Chondrocyte (in vitro differentiated cells): ENCODE measurements around the gene AGBL4. TPM values are rescaled to one million over a fixed set of nuclear protein-coding genes. Genes with fewer than 3 reads are reported as not detected.

ENCODE experiments used
- DNase-seq: peaks from one replicate; pipeline ENCODE4 v3.0.0; 2021; ENCODE audit warnings: mixed read lengths, low spot score
- H3K27ac Mint-ChIP-seq: one replicate; pipeline ENCODE4 v1.8.0; 2021; ENCODE audit warnings: mild to moderate bottlenecking, moderate library complexity, mixed read lengths; ENCODE audit not compliant: unreplicated experiment
- H3K27me3 Mint-ChIP-seq: 2 replicates; pipeline ENCODE4 v1.8.0; 2021; ENCODE audit warnings: low read depth, mixed read lengths
- H3K36me3 Mint-ChIP-seq: 2 replicates; pipeline ENCODE4 v1.8.0; 2021; ENCODE audit warnings: low read depth, mixed read lengths
- H3K4me1 Mint-ChIP-seq: 2 replicates; pipeline ENCODE4 v1.8.0; 2021; ENCODE audit warnings: low read depth, mild to moderate bottlenecking, mixed read lengths
- H3K4me3 Mint-ChIP-seq: one replicate; pipeline ENCODE4 v1.8.0; 2021; ENCODE audit warnings: mild to moderate bottlenecking, moderate library complexity, mixed read lengths; ENCODE audit not compliant: unreplicated experiment
- H3K9me3 Mint-ChIP-seq: 2 replicates; pipeline ENCODE4 v1.8.0; 2021; ENCODE audit warnings: low read depth, mixed read lengths
- total RNA-seq: library from RNA; stranded (reverse); gene quantifications from 3 replicates; pipeline ENCODE4 v1.2.1, GENCODE V29; 2021
- TF ChIP-seq, protein P1 (sequence below): fragments of 200-600 bp; sonication (generic); IDR thresholded peaks from 2 replicates; pipeline ENCODE4 v1.5.0; 2021; ENCODE audit warnings: antibody characterized with exemption, mild to moderate bottlenecking, moderate library complexity

Gene AGBL4
- total RNA-seq, 1 donor from 2014 or later: not detected

DNA sequence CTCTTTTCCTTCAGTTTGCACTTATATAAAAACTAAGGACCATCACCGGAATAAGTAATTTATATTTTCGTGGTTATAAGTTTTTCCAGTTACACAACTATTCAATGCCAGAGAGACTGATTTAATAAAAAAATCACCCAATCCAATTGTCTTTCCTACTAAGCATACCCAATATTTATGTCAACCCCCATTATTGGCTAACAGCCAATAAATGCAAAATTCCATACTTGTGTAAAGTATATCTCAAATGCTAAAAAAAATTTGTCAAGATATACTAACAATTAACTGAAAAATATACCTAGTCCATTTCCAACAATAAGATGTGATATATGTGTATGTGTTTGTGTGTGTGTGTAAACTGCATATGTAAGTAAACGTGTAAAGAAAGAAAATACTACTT lies 117.4 kb downstream of the AGBL4 start:
- Mint-ChIP-seq H3K4me3 (no peak overlapping the region), H3K4me1 (no peaks in the 10 kb centered on the region), H3K36me3 (no peaks in the 10 kb centered on the region), H3K27ac (no peak overlapping the region), H3K9me3 (peaks cover 36% of the 10 kb centered on the region), H3K27me3 (no peaks in the 10 kb centered on the region)
- DNase-seq: no peak
- TF ChIP-seq, protein P1, sequence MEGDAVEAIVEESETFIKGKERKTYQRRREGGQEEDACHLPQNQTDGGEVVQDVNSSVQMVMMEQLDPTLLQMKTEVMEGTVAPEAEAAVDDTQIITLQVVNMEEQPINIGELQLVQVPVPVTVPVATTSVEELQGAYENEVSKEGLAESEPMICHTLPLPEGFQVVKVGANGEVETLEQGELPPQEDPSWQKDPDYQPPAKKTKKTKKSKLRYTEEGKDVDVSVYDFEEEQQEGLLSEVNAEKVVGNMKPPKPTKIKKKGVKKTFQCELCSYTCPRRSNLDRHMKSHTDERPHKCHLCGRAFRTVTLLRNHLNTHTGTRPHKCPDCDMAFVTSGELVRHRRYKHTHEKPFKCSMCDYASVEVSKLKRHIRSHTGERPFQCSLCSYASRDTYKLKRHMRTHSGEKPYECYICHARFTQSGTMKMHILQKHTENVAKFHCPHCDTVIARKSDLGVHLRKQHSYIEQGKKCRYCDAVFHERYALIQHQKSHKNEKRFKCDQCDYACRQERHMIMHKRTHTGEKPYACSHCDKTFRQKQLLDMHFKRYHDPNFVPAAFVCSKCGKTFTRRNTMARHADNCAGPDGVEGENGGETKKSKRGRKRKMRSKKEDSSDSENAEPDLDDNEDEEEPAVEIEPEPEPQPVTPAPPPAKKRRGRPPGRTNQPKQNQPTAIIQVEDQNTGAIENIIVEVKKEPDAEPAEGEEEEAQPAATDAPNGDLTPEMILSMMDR: no peak

DNA sequence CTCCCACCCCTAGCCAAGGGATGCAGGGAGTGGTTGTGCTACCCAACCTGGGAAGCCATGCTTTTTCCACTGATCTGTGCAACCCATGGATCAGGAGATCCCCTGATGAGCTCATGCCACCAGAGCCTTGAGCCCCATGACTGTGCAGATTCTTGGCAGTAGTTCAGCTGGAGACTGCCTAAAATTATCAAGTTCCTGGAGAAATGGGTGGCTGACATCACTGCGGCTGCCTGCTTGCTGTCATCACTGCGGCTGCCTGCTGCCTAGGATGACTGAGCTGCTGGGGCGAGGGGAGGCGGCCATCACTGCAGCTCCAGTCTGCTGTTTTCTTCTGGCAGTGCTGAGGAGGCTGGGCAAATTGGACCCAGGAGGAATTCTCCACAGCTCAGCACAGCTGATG lies 159.2 kb downstream of the AGBL4 start:
- Mint-ChIP-seq H3K4me3 (no peak overlapping the region), H3K27me3 (no peaks in the 10 kb centered on the region), H3K9me3 (peaks cover 69% of the 10 kb centered on the region), H3K4me1 (no peaks in the 10 kb centered on the region), H3K36me3 (no peaks in the 10 kb centered on the region), H3K27ac (no peak overlapping the region)
- TF ChIP-seq, protein P1: no peak
- no peak for DNase-seq

DNA sequence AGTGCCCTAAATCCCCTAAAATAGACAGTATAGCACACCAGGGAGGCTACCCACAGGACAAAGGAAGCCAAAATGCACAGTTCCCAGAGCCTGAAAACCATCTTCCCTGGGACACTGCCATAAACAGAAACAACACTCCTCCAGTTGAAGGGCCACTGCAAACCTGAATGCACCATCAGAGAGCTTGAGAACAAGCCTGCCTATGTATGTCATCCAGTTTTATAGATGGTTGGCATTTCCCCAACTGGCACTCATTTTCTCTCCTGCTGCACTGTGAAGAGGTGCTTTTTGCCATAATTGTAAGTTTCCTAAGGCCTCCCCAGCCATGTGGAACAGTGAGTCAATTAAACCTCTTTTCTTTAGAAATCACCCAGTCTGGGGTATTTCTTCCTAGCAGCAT lies 169.0 kb downstream of the AGBL4 start:
- Mint-ChIP-seq H3K9me3 (peaks cover 50% of the 10 kb centered on the region), H3K4me1 (no peaks in the 10 kb centered on the region), H3K27me3 (no peaks in the 10 kb centered on the region), H3K27ac (no peak overlapping the region), H3K36me3 (no peaks in the 10 kb centered on the region), H3K4me3 (no peak overlapping the region)
- TF ChIP-seq, protein P1: no peak
- DNase-seq: no peak

DNA sequence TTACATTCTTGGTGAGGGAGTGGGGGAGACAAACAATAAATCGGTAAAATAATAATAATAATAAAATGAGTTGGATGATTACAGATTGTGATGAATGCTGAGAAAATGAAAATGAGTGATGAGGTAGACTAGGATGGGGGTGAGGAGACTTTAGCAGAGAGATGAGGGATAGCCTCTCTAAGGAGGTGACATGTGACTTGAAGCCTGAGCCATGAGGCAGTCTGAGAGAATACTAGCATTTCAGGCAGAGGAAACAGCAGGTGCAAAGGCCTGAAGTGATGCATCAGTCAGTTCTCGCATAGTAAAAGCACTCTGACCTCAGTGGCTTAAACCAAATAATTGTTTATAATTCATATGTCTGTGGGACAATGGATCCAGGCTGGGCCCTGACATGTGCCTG lies 181.2 kb downstream of the AGBL4 start:
- peaks cover 2% of the 10 kb centered on the region for H3K36me3 Mint-ChIP-seq
- TF ChIP-seq, protein P1: no peak

DNA sequence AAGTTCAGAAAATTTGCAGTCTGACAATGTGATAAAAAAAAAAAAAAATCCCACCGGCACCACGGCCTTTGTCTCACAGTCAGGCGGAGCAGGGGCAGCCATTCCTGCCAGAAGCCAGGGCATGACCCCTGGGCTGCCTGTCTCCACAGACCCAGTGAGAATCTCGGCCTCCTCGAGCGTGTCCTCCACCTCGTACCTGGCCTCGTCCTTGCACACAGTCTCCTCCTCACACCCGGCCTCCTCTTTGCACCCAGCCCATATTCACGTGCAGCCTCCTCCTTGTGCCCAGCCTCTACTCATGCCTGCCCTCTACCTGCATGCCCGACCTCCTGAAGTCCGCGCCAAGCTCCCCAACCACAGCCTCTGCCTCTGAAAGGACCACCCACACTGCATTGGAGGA lies 182.0 kb downstream of the AGBL4 start:
- TF ChIP-seq, protein P1: no peak
- H3K4me3 Mint-ChIP-seq: no peak overlapping the region
- no peaks in the 10 kb centered on the region for H3K27me3 Mint-ChIP-seq
- H3K4me1 Mint-ChIP-seq: no peaks in the 10 kb centered on the region
- DNase-seq: no peak
- no peak overlapping the region for H3K27ac Mint-ChIP-seq
- H3K9me3 Mint-ChIP-seq: peaks cover 69% of the 10 kb centered on the region
- peaks cover 2% of the 10 kb centered on the region for H3K36me3 Mint-ChIP-seq

More for the DNA sequence above, 181.2 kb downstream of the AGBL4 start:
- H3K9me3 Mint-ChIP-seq: peaks cover 74% of the 10 kb centered on the region
- no peak overlapping the region for H3K27ac Mint-ChIP-seq
- no peaks in the 10 kb centered on the region for H3K27me3 Mint-ChIP-seq
- H3K4me1 Mint-ChIP-seq: no peaks in the 10 kb centered on the region
- no peak overlapping the region for H3K4me3 Mint-ChIP-seq
- DNase-seq: no peak
